Fibroblast of lung (primary cell): ENCODE data around the gene DXO. TPM values are rescaled to one million over a fixed set of nuclear protein-coding genes. Genes with fewer than 3 reads are reported as not detected.

ENCODE experiments used
- DNase-seq, 2 donors: peaks; one replicate each; pipeline versions ENCODE4 v3.0.0 to v3.0.0-alpha.2; 2010; ENCODE audit warnings: low read depth in 2 of 2
- H2AFZ ChIP-seq: 2 replicates; pipeline ENCODE4 v1.5.1; 2012; ENCODE audit warnings: low read length, control low read depth, inconsistent platforms
- H3K27ac ChIP-seq: 2 replicates; pipeline ENCODE4 v1.5.1; 2011; ENCODE audit warnings: low read length, control low read depth; ENCODE audit not compliant: insufficient read depth
- H3K27me3 ChIP-seq: 2 replicates; pipeline ENCODE4 v1.5.1; 2011; ENCODE audit warnings: mild to moderate bottlenecking, low read length; ENCODE audit not compliant: control insufficient read depth, insufficient read depth
- H3K36me3 ChIP-seq: 2 replicates; pipeline ENCODE4 v1.5.1; 2011; ENCODE audit warnings: low read length; ENCODE audit not compliant: control insufficient read depth, insufficient read depth
- H3K4me1 ChIP-seq: 2 replicates; pipeline ENCODE4 v1.5.1; 2011; ENCODE audit warnings: low read length; ENCODE audit not compliant: control insufficient read depth, insufficient read depth; ENCODE audit errors: extremely low read depth
- H3K4me2 ChIP-seq: 2 replicates; pipeline ENCODE4 v1.5.1; 2011; ENCODE audit warnings: low read length, control low read depth; ENCODE audit not compliant: insufficient read depth; ENCODE audit errors: extremely low read depth
- H3K4me3 ChIP-seq, 4 experiments: fragments of 200-600 bp in 1 of 4; sonication (generic) in 1 of 4; replicated peaks in 1 of 4; 2 replicates each; pipeline ENCODE4 v1.5.1; 2011 to 2016; ENCODE audit warnings: low read length in 4 of 4, low read depth in 3 of 4, mild to moderate bottlenecking in 3 of 4, control low read depth in 2 of 4, inconsistent platforms in 1 of 4, mixed read lengths in 1 of 4; ENCODE audit not compliant: insufficient read depth in 1 of 4; ENCODE audit errors: control extremely low read depth in 1 of 4
- H3K79me2 ChIP-seq: 2 replicates; pipeline ENCODE4 v1.5.1; 2012; ENCODE audit warnings: mild to moderate bottlenecking, low read length, inconsistent platforms; ENCODE audit not compliant: control insufficient read depth, insufficient read depth
- H3K9ac ChIP-seq: 2 replicates; pipeline ENCODE4 v1.5.1; 2011; ENCODE audit warnings: mild to moderate bottlenecking, low read length, control low read depth; ENCODE audit not compliant: insufficient read depth
- H3K9me3 ChIP-seq: 2 replicates; pipeline ENCODE4 v1.5.1; 2012; ENCODE audit warnings: low read depth, low read length; ENCODE audit not compliant: control insufficient read depth, insufficient read depth
- H4K20me1 ChIP-seq: 2 replicates; pipeline ENCODE4 v1.5.1; 2011; ENCODE audit warnings: low read length; ENCODE audit not compliant: control insufficient read depth, insufficient read depth; ENCODE audit errors: extremely low read depth
- EZH2 ChIP-seq: IDR thresholded peaks from 2 replicates; pipeline ENCODE4 v1.5.1; 2012; ENCODE audit warnings: low read length, control low read depth, mild to moderate bottlenecking; ENCODE audit errors: missing control alignments
- polyA plus RNA-seq, 2 donors: library from polyadenylated mRNA; depleted of rRNA in 1 of 2; stranded (reverse) in 1 of 2; unstranded in 1 of 2; fragments of >200 nt; gene quantifications; 2 replicates each; pipeline ENCODE4 v1.2.1, GENCODE V29; 2011 to 2012; ENCODE audit warnings: missing spikeins in 1 of 2
- total RNA-seq: library from RNA; depleted of rRNA; stranded (reverse); fragments of >200 nt; gene quantifications from 2 replicates; pipeline ENCODE4 v1.2.1, GENCODE V29; 2014
- TF ChIP-seq, protein P1 (sequence below), 2 donors: IDR thresholded peaks in 1 of 2; conservative IDR thresholded peaks in 1 of 2; 1 replicate in 1 of 2; 2 replicates in 1 of 2; pipeline ENCODE4 v1.5.1; 2011 to 2012; ENCODE audit warnings: low read length in 2 of 2, control low read depth in 1 of 2, inconsistent platforms in 1 of 2, low read depth in 1 of 2, mild to moderate bottlenecking in 1 of 2

DXO gene
- total and polyA plus RNA-seq, 2 donors (not counting 1 experiment from before 2014, with no cell fraction given), result 9.1 to 14.0 TPM

DNA sequence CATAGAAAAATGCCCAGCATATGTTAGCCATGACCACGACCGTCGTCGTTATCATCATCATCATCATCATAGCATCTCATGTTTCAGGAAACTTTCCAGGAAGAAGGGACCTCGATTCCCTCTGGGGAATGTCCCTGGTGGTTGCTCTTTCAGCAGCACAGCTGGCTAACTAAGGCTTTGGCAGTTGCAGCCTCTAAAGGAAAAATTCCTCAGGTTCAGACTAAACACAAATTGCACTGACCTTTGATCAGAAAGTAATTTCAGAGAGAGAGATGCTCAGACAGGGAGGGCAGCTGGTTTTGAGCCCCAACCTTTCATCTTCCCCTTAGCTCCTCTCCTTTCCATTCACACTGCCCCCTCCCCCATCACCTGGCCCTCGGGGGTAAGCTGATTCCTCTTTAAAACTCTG, 31.7 kb downstream of the DXO start:
- Histone ChIP-seq H4K20me1 (no peaks in the 10 kb centered on the region), H3K9ac (no peak overlapping the region), H2AFZ (no peak overlapping the region), H3K27me3 (peaks cover 4% of the 10 kb centered on the region), H3K36me3 (no peaks in the 10 kb centered on the region), H3K27ac (no peak overlapping the region), H3K4me2 (no peak overlapping the region), H3K4me3 (no peak overlapping the region), H3K4me1 (peaks cover 6% of the 10 kb centered on the region), H3K79me2 (no peaks in the 10 kb centered on the region), H3K9me3 (no peaks in the 10 kb centered on the region)
- TF ChIP-seq EZH2, result no peak
- TF ChIP-seq, protein P1, sequence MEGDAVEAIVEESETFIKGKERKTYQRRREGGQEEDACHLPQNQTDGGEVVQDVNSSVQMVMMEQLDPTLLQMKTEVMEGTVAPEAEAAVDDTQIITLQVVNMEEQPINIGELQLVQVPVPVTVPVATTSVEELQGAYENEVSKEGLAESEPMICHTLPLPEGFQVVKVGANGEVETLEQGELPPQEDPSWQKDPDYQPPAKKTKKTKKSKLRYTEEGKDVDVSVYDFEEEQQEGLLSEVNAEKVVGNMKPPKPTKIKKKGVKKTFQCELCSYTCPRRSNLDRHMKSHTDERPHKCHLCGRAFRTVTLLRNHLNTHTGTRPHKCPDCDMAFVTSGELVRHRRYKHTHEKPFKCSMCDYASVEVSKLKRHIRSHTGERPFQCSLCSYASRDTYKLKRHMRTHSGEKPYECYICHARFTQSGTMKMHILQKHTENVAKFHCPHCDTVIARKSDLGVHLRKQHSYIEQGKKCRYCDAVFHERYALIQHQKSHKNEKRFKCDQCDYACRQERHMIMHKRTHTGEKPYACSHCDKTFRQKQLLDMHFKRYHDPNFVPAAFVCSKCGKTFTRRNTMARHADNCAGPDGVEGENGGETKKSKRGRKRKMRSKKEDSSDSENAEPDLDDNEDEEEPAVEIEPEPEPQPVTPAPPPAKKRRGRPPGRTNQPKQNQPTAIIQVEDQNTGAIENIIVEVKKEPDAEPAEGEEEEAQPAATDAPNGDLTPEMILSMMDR (conservative IDR thresholded peaks at IDR 0.05 in 1 of 2, IDR thresholded peaks at IDR 0.05 in 1 of 2; ENCODE audit: low read depth in 1 of 2, low read length in 2 of 2), result peak in 1 of 2 donors; percentile 2
- DNase-seq, result peak in 1 of 2 donors; percentile 31

DNA sequence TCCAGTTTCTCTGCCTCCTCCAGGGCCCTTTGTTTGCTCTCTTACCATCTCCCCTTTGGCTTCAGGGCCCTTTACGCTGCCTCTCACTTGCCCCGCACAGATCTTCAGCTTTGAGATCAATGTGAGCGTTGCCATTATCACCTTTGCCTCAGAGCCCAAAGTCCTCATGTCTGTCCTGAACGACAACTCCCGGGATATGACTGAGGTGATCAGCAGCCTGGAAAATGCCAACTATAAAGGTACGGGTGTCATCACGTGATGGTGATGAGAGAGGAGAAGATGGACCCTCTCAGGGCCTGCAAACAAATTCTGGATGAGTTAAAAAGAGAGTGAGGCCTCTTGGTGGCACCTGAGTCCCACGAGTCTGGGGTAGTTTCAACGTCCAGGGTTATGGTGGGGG, 36.1 kb downstream of the DXO start:
- Histone ChIP-seq H3K27me3 (no peaks in the 10 kb centered on the region), H3K4me2 (no peak overlapping the region), H4K20me1 (no peaks in the 10 kb centered on the region), H3K36me3 (no peaks in the 10 kb centered on the region), H3K27ac (no peak overlapping the region), H3K9me3 (no peaks in the 10 kb centered on the region), H3K79me2 (no peaks in the 10 kb centered on the region), H3K4me3 (no peak overlapping the region), H3K4me1 (no peaks in the 10 kb centered on the region), H2AFZ (no peak overlapping the region), H3K9ac (no peak overlapping the region)
- DNase-seq, result no peak
- TF ChIP-seq, protein P1 (conservative IDR thresholded peaks at IDR 0.05 in 1 of 2, IDR thresholded peaks at IDR 0.05 in 1 of 2; ENCODE audit: low read depth in 1 of 2, low read length in 2 of 2), result no peak
- no peak for TF ChIP-seq EZH2

DNA sequence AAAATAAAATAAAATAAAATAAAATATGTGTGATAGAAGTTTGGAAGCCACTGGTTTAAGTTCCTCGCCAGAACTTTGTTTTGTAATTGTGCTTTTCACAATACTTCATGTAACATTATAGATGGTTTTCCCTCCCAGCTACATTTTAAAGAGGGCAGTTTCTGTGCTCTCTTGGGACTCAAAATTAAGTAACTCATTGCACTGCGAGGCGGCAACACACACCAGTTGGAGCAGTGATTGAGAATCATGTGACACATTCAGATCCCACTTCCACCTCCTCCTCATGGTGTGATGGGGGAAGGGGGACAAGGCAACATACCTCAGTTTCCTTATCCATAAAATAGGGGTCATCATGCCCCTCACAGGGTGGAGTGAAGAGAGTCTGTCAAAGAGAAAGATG, 36.9 kb downstream of the DXO start:
- TF ChIP-seq EZH2, result no peak
- TF ChIP-seq, protein P1 (conservative IDR thresholded peaks at IDR 0.05 in 1 of 2, IDR thresholded peaks at IDR 0.05 in 1 of 2; ENCODE audit: low read depth in 1 of 2, low read length in 2 of 2), result no peak

More for the DNA sequence above, 36.9 kb downstream of the DXO start:
- Histone ChIP-seq H3K4me3 (no peak overlapping the region), H3K9me3 (no peaks in the 10 kb centered on the region), H2AFZ (no peak overlapping the region), H3K4me2 (no peak overlapping the region), H4K20me1 (no peaks in the 10 kb centered on the region), H3K27ac (no peak overlapping the region), H3K36me3 (no peaks in the 10 kb centered on the region), H3K4me1 (no peaks in the 10 kb centered on the region), H3K27me3 (no peaks in the 10 kb centered on the region), H3K9ac (no peak overlapping the region), H3K79me2 (no peaks in the 10 kb centered on the region)
- DNase-seq, result no peak
